GM23338 (cell line): ENCODE data around the gene ARFIP1.

Experiments
- CREB1 ChIP-seq: fragments of 250-450 bp; sonication (Bioruptor Pico); IDR thresholded peaks from 2 replicates; pipeline ENCODE4 v1.5.0; 2020; ENCODE audit warnings: low read depth, mild to moderate bottlenecking, moderate library complexity
- EZH2 ChIP-seq: fragments of 200-600 bp; sonication (generic); IDR thresholded peaks from one replicate; pipeline ENCODE4 v1.8.0; 2017; ENCODE audit warnings: antibody characterized with exemption, mild to moderate bottlenecking, low read depth; ENCODE audit not compliant: unreplicated experiment
- EZH2phosphoT487 ChIP-seq: fragments of 200-600 bp; sonication (generic); IDR thresholded peaks from one replicate; pipeline ENCODE4 v1.8.1; 2018; ENCODE audit warnings: antibody characterized with exemption; ENCODE audit not compliant: unreplicated experiment
- JUNB ChIP-seq: IDR thresholded peaks from one replicate; pipeline ENCODE4 v1.6.1; 2016; ENCODE audit warnings: antibody characterized with exemption; ENCODE audit not compliant: unreplicated experiment
- NANOG ChIP-seq: IDR thresholded peaks from 2 replicates; pipeline ENCODE4 v1.6.1; 2016; ENCODE audit warnings: antibody characterized with exemption, borderline replicate concordance
- POLR2AphosphoS5 ChIP-seq: IDR thresholded peaks from 2 replicates; pipeline ENCODE4 v1.6.1; 2016; ENCODE audit warnings: antibody characterized with exemption, low read depth
- REST ChIP-seq: IDR thresholded peaks from one replicate; pipeline ENCODE4 v1.6.1; 2018; ENCODE audit warnings: antibody characterized with exemption; ENCODE audit not compliant: unreplicated experiment
- ZNF114 ChIP-seq: fragments of 250-450 bp; sonication (Bioruptor Pico); IDR thresholded peaks from 2 replicates; pipeline ENCODE4 v1.5.0; 2020; ENCODE audit warnings: mild to moderate bottlenecking, moderate library complexity
- TF ChIP-seq, protein P1 (sequence below), 2 experiments: fragments of 200-600 bp in 1 of 2; sonication (generic) in 1 of 2; conservative IDR thresholded peaks; 2 replicates each; pipeline versions ENCODE4 v1.5.1 to v1.6.1; 2016 to 2017; ENCODE audit warnings: antibody characterized with exemption in 2 of 2, low read depth in 2 of 2, mild to moderate bottlenecking in 2 of 2, moderate library complexity in 1 of 2

DNA sequence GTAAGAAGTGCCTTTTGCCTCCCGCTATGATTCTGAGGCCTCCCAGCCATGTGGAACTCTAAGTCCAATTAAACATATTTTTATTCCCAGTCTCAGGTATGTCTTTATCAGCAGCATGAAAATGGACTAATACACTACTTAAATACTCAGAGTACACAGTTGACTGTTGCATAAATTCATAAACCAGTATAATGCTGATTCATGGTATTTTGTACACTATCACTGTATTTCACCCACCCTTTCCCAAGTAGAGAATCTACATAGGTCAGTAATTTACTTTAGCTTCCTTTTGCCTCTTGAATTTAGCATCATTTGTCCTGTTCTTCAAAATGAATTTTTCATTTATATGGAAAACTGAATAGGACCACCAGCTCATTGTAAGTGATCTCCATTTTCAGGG lies 98.1 kb downstream of the ARFIP1 start:
- TF ChIP-seq, protein P1, sequence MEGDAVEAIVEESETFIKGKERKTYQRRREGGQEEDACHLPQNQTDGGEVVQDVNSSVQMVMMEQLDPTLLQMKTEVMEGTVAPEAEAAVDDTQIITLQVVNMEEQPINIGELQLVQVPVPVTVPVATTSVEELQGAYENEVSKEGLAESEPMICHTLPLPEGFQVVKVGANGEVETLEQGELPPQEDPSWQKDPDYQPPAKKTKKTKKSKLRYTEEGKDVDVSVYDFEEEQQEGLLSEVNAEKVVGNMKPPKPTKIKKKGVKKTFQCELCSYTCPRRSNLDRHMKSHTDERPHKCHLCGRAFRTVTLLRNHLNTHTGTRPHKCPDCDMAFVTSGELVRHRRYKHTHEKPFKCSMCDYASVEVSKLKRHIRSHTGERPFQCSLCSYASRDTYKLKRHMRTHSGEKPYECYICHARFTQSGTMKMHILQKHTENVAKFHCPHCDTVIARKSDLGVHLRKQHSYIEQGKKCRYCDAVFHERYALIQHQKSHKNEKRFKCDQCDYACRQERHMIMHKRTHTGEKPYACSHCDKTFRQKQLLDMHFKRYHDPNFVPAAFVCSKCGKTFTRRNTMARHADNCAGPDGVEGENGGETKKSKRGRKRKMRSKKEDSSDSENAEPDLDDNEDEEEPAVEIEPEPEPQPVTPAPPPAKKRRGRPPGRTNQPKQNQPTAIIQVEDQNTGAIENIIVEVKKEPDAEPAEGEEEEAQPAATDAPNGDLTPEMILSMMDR (conservative IDR thresholded peaks at IDR 0.05; ENCODE audit: low read depth in 2 of 2): no peak
- TF ChIP-seq POLR2AphosphoS5 (no peak), CREB1 (CRISPR knock-in tag) (no peak), ZNF114 (CRISPR knock-in tag) (no peak), REST (no peak), JUNB (no peak), EZH2 (no peak), NANOG (no peak), EZH2phosphoT487 (no peak)
